Lung microvascular endothelial cell (primary cell): Measurements from ENCODE around the gene TPD52L2. TPM values are rescaled to one million over a fixed set of nuclear protein-coding genes. Genes with fewer than 3 reads are reported as not detected.
A peak's percentile ranks its signal among the peaks of the same experiment; 100 is the strongest.

Source experiments
- DNase-seq, 2 donors: peaks; one replicate each; pipeline versions ENCODE4 v3.0.0 to v3.0.0-alpha.2; 2010; ENCODE audit warnings: low read depth in 2 of 2
- total RNA-seq: library from RNA; depleted of rRNA; stranded (reverse); fragments of >200 nt; gene quantifications from 2 replicates; pipeline ENCODE4 v1.2.1, GENCODE V29; 2014

Gene TPD52L2
- total RNA-seq = 96.3 and 113 TPM in 2 replicates

DNA sequence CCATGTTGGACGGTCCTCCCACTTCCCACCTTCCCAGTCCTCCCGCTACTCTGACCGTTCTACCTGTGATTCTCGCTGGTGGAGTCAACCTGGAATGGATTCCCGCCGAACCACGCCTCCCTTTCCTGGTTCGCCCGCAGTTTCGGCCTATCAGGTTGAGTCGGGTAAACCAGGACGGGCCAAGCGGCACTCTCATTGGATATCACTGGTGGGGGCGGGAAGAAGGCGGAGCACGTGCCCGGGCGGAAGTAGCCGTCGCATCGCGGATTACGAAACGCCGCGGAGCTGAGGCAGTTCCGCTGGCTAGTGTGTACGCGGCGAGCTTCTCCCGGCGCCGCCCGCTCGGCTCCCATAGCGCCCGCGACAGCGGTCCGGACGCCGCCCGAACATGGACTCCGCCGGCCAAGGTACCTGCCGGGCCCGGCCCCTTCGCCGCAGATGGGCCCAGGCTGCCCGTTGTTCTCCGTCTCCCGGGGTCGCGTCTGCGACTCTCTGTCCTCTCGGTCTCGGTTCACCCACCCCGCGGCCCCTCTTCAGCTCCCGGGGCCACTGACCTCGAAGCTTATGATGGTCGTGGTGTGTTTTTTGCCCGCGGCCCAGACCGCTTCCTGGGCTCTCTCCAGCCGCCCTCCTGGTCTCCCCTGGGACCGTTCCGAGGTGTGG lies at the start of gene TPD52L2:
Gene TPD52L2 (plus strand): TSS at position 293 of the 663 bp plus-strand sequence. CDS start 96 bp downstream, at position 389.
- peak; percentile 99 to 100 for DNase-seq

DNA sequence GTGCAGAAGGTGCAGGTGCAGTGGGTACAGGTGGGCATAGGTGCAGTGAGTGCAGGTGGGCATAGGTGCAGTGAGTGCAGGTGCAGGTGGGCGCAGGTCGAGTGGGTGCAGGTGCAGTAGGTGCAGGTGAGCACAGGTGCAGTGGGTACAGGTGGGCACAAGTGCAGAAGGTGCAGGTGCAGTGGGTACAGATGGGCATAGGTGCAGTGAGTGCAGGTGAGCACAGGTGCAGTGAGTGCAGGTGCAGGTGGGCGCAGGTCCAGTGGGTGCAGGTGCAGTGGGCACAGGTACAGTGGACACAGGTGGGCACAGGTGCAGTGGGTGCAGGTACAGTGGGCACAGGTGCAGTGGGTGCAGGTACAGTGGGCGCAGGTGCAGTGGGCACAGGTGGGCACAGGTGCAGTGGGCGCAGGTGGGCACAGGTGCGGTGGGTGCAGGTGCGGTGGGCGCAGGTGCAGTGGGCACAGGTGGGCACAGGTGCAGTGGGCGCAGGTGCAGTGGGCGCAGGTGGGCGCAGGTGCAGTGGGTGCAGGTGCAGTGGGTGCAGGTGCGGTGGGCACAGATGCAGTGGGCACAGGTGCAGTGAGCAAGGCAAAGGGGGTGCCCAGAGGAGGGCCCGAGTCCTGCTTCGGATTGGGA lies 49.3 kb upstream of the TPD52L2 start:
- no peak for DNase-seq

GRCh38 chr20:63819224-63819921 lies 45.7 kb upstream of the TPD52L2 start:
- DNase-seq = peak; percentile 66 to 78

GRCh38 chr20:63821811-63822210 lies 43.3 kb upstream of the TPD52L2 start:
- no peak for DNase-seq

GRCh38 chr20:63822276-63822696 lies 42.8 kb upstream of the TPD52L2 start:
- no peak for DNase-seq

- no peak for DNase-seq
Measured at GRCh38 chr20:63823691-63824311, 41.3 kb upstream of the TPD52L2 start.

DNA sequence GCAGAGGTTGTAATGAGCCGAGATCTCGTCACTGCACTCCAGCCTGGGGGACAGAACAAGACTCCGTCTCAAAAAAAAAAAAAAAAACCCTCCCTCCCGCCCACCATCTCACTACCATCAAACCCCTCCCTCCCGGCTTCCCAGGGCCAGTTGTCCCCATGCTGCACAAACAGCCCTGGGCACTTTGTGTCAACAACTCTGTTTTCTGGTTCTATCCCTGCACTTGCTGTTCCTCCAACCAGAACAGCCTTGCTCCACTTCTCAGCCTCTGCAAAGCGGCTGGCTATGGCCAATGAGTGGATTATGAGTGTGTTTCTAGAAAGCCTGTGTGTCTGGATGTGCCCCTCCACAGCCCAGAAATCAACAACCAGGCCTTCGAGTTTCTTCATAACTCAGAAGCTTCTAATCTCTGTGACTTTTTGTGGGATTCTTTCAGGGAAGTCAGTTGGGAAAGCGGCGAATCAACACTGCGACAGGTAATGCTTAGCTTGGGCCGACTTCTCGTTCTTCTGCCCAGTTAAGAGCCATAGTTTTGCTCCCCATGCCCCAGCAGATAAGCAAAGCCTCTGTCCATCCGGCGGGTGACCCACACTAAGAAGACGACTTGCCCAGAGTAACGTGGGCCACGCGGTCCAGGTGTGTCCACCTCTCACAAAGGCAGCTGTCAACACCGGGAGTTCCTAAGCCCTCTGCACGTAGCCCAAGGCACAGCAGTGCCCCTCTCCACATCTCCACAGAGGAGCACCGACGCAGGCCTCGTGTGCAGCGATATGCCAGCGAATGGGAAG lies 39.5 kb upstream of the TPD52L2 start:
- DNase-seq = no peak

- DNase-seq = no peak
Measured at GRCh38 chr20:63826753-63827152, 38.3 kb upstream of the TPD52L2 start.

- no peak for DNase-seq
Measured at GRCh38 chr20:63828124-63828523, 36.9 kb upstream of the TPD52L2 start.

GRCh38 chr20:63828545-63828944 lies 36.5 kb upstream of the TPD52L2 start:
- DNase-seq = no peak

GRCh38 chr20:63828951-63829350 lies 36.1 kb upstream of the TPD52L2 start:
- no peak for DNase-seq

DNA sequence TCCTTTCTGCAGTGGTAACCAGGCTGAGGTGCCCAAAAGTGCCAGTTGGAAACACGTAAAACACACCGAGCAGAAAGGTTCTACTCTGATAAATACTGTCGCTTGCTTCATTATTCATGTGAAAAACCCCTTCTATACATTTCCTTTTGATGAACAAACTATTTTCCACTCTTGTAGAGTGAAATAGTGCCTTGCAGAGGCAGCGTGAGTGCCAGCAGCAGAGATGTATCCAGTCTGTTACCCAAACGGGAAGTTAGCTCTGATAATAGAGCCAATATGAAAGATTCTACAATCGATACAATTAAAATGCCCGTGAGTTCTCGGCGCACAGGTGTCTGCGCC lies 35.5 kb upstream of the TPD52L2 start:
- peak in 1 of 2 donors; percentile 43 for DNase-seq

- DNase-seq = peak; percentile 33 to 38
Measured at GRCh38 chr20:63829945-63830835, 34.9 kb upstream of the TPD52L2 start.

- peak; percentile 49 to 73 for DNase-seq
Measured at GRCh38 chr20:63830841-63831588, 34.1 kb upstream of the TPD52L2 start, which contains the start of gene ZBTB46. Gene ZBTB46, minus strand, starts transcription at chr20:63831264. Its CDS starts 40,507 bp downstream, at chr20:63790757.

DNA sequence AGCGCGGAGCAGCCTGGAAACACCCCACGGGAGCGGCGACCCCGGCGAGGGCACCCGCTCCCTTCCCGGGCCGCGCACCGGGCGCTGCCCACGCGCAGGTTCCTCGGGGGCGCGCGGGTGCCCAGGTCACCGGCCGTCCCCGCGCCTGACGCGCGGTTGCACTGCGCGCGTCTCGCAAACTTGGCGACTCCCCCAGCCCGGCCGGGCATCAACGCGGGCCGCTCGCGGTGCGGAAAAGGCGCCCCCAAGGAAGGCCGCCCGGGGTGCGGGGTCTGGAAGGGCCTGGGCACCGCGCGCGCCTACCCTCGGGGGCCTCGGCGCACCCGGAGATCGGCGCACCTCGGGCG lies 33.5 kb upstream of the TPD52L2 start:
- no peak for DNase-seq

- DNase-seq = peak; percentile 34 to 76
Measured at GRCh38 chr20:63831993-63832686, 32.9 kb upstream of the TPD52L2 start.

DNA sequence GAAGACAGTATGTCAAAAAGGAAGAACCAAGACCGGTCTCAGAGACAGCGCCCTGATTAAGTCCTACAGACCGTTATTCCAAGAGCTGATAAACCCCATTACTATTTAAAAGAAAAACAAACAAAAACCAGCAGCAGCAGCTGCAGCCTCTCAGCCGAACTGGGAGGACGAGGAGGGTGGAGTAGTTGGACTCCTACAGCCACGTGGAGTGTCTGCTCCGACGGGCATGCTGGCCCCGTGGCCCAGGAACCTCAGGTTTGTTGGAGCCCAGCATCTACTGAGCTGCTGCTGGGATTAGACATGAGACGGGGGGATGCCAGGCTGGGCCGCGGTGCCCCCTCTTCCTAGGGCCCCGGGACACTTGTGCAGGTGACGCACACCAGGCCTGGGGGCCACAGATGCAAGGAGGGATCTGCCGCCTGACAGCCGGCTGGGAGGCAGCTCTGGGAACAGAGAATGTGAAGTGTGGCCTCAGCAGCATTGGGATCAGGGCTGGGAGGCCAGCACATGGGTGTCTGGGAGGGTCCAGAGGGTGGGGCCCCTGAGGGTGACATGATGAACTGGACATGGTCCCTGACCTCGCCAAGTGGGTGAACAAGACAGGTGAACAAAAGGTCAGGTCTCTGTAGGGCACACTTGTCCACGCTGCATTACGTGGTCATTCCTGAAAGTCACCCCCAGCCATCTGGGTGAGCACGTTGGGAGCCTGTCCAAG lies 31.1 kb upstream of the TPD52L2 start:
- DNase-seq = no peak

- no peak for DNase-seq
Measured at GRCh38 chr20:63834491-63834880, 30.6 kb upstream of the TPD52L2 start.
